Upper lobe of right lung (tissue), 1 donor: ENCODE data around the gene SLBP. TPM values are rescaled to one million over a fixed set of nuclear protein-coding genes. Genes with fewer than 3 reads are reported as not detected.

Source experiments
- ATAC-seq: fragments of 200-7000 bp; cut with Tn5 transposase; one replicate; pipeline ENCODE4 v1.9.1; 2020; ENCODE audit warnings: mild to moderate bottlenecking, moderate library complexity
- DNase-seq: peaks from one replicate; pipeline ENCODE4 v3.0.0-alpha.2; 2020
- H3K27ac ChIP-seq: fragments of 200-600 bp; one replicate; pipeline ENCODE4 v1.8.0; 2022
- H3K27me3 ChIP-seq: fragments of 200-600 bp; one replicate; pipeline ENCODE4 v1.8.0; 2022; ENCODE audit warnings: mild to moderate bottlenecking
- H3K36me3 ChIP-seq: fragments of 200-600 bp; one replicate; pipeline ENCODE4 v1.8.0; 2022
- H3K4me1 ChIP-seq: fragments of 200-600 bp; one replicate; pipeline ENCODE4 v1.8.0; 2022
- H3K4me3 ChIP-seq: fragments of 200-600 bp; one replicate; pipeline ENCODE4 v1.8.0; 2022; ENCODE audit warnings: mild to moderate bottlenecking
- H3K9me3 ChIP-seq: fragments of 200-600 bp; one replicate; pipeline ENCODE4 v1.8.0; 2022
- intact Hi-C: fragments of 100-400 bp; cut with DNase I; formaldehyde crosslinking; loops from one replicate; pipeline ENCODE4 v1.11.0; 2022
- total RNA-seq: library from RNA; stranded (reverse); fragmentation: NEBNext Ultra II Directional; extraction: Animal tissue kit (Norgen Biotek cat#: 25700); gene quantifications from one replicate; pipeline ENCODE4 v1.2.1, GENCODE V29; 2021
- TF ChIP-seq, protein P1 (sequence below): fragments of 200-600 bp; IDR thresholded peaks from one replicate; pipeline ENCODE4 v1.8.0; 2022; ENCODE audit warnings: antibody characterized with exemption
- donor health status: DM: no; HTN: yes; CAD: no; lungs with severe emphysema.

Gene SLBP
- total RNA-seq, 1 donor from 2014 or later = 32.8 TPM

GRCh38 chr4:1739358-1739757 is 27.2 kb upstream of the SLBP start:
- intact Hi-C loops = no loop called here
- ATAC-seq (no peak), DNase-seq (no peak)
- no peaks in the 10 kb centered on the region for H3K9me3 ChIP-seq
- H3K36me3 ChIP-seq = peaks cover 8% of the 10 kb centered on the region
- no peak overlapping the region for H3K27ac ChIP-seq
- H3K4me1 ChIP-seq = no peaks in the 10 kb centered on the region
- H3K4me3 ChIP-seq = no peak overlapping the region
- TF ChIP-seq, protein P1, sequence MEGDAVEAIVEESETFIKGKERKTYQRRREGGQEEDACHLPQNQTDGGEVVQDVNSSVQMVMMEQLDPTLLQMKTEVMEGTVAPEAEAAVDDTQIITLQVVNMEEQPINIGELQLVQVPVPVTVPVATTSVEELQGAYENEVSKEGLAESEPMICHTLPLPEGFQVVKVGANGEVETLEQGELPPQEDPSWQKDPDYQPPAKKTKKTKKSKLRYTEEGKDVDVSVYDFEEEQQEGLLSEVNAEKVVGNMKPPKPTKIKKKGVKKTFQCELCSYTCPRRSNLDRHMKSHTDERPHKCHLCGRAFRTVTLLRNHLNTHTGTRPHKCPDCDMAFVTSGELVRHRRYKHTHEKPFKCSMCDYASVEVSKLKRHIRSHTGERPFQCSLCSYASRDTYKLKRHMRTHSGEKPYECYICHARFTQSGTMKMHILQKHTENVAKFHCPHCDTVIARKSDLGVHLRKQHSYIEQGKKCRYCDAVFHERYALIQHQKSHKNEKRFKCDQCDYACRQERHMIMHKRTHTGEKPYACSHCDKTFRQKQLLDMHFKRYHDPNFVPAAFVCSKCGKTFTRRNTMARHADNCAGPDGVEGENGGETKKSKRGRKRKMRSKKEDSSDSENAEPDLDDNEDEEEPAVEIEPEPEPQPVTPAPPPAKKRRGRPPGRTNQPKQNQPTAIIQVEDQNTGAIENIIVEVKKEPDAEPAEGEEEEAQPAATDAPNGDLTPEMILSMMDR = no peak
- no peaks in the 10 kb centered on the region for H3K27me3 ChIP-seq

DNA sequence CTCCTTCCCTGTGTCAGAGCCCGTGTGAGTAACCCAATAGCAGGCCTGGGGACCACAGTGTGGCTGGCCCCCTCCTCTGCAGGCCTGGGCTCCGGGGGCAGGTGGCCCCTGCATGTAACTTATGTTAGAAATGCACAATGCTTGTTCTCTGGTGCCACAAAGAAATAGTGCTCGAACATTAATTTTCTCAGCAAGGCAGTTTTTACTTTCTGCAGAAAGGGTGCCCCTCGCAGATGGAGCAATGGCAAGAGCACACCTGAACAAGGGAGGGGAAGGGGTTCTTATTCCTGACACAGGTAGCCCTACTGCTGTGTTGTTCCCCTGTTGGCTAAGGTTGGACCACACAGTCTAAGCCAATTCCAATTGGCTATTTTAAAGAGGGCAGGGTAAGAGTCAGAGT is 26.3 kb upstream of the SLBP start:
- H3K9me3 ChIP-seq = no peaks in the 10 kb centered on the region
- DNase-seq (no peak), ATAC-seq (no peak)
- H3K36me3 ChIP-seq = peaks cover 8% of the 10 kb centered on the region
- H3K4me3 ChIP-seq = no peak overlapping the region
- no peaks in the 10 kb centered on the region for H3K4me1 ChIP-seq
- TF ChIP-seq, protein P1 = no peak
- intact Hi-C loops = no loop called here
- no peaks in the 10 kb centered on the region for H3K27me3 ChIP-seq
- no peak overlapping the region for H3K27ac ChIP-seq

DNA sequence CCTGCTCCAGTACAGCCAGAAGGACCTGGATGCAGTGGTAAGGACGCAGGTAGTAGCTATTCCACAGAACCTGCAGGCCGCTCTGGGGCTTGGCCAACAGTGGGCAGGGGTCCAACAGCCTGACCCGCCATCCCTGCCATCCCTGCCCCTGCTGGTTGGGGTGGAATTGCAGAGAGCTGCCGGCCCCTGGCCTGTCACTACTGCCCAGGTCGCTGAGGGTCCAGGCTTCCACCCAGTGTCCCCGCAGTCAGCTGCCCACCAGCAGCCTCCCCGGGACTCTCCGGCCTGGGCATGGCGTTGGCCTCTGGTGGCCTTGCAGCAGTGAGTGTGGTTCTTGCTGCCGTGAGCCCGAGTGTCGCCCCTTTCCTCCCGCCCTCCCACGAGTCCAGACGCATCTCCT is 25.5 kb upstream of the SLBP start:
- ATAC-seq = no peak
- H3K27ac ChIP-seq = no peak overlapping the region
- no peaks in the 10 kb centered on the region for H3K27me3 ChIP-seq
- intact Hi-C loops = no loop called here
- no peaks in the 10 kb centered on the region for H3K4me1 ChIP-seq
- DNase-seq = no peak
- peaks cover 8% of the 10 kb centered on the region for H3K36me3 ChIP-seq
- H3K9me3 ChIP-seq = no peaks in the 10 kb centered on the region
- no peak overlapping the region for H3K4me3 ChIP-seq
- TF ChIP-seq, protein P1 = no peak

GRCh38 chr4:1736812-1737211 is 24.7 kb upstream of the SLBP start:
- TF ChIP-seq, protein P1 = no peak
- no peaks in the 10 kb centered on the region for H3K4me1 ChIP-seq
- intact Hi-C loops = no loop called here
- H3K27ac ChIP-seq = no peak overlapping the region
- no peaks in the 10 kb centered on the region for H3K27me3 ChIP-seq
- no peak for ATAC-seq
- DNase-seq = no peak
- peaks cover 8% of the 10 kb centered on the region for H3K36me3 ChIP-seq
- no peak overlapping the region for H3K4me3 ChIP-seq
- no peaks in the 10 kb centered on the region for H3K9me3 ChIP-seq

GRCh38 chr4:1735215-1735614 is 23.1 kb upstream of the SLBP start:
- peaks cover 5% of the 10 kb centered on the region for H3K36me3 ChIP-seq
- H3K4me1 ChIP-seq = no peaks in the 10 kb centered on the region
- H3K27ac ChIP-seq = no peak overlapping the region
- intact Hi-C loops = no loop called here
- no peaks in the 10 kb centered on the region for H3K27me3 ChIP-seq
- ATAC-seq (peak; percentile 5), DNase-seq (no peak)
- no peaks in the 10 kb centered on the region for H3K9me3 ChIP-seq
- H3K4me3 ChIP-seq = no peak overlapping the region
- TF ChIP-seq, protein P1 = no peak

DNA sequence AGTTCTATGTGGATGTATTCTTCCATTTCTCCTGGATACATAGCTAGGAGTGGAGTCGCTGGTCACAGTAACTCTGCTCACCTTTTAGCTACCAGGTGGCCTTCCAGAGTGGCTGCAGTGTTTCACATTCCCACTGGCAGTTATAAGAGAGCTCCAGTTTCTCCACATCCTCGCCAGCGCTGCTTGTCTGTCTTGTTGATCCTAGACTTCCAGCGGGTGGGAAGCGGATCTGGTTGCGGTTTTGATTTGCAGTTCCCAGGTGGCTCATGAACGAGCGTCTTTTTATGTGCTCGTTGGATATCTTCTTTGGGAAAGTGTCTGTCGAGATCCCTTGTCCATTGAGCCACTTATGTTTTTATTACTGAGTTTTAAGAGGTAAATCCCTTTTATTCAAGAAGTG is 20.8 kb upstream of the SLBP start:
- H3K9me3 ChIP-seq = no peaks in the 10 kb centered on the region
- H3K27ac ChIP-seq = no peak overlapping the region
- H3K4me1 ChIP-seq = peaks cover 16% of the 10 kb centered on the region
- intact Hi-C loops = no loop called here
- H3K36me3 ChIP-seq = peaks cover 5% of the 10 kb centered on the region
- ATAC-seq = no peak
- H3K4me3 ChIP-seq = no peak overlapping the region
- TF ChIP-seq, protein P1 = no peak
- DNase-seq = no peak
- H3K27me3 ChIP-seq = no peaks in the 10 kb centered on the region
